Spleen (tissue), 11 donors: Measurements from ENCODE around the gene SORBS1. TPM values are rescaled to one million over a fixed set of nuclear protein-coding genes. Genes with fewer than 3 reads are reported as not detected.

Source experiments
- DNase-seq: peaks from one replicate; pipeline ENCODE4 v3.0.0-alpha.2; 2020
- H3K27ac ChIP-seq, 8 donors: fragments of 200-600 bp; sonication (generic) in 7 of 8; 1 replicate in 4 of 8; 2 replicates in 4 of 8; pipeline versions ENCODE4 v1.5.0 to v1.8.0; 2016 to 2021; ENCODE audit warnings: inconsistent platforms in 4 of 8, mild to moderate bottlenecking in 4 of 8, moderate library complexity in 1 of 8
- H3K27me3 ChIP-seq, 7 donors: fragments of 200-600 bp; sonication (generic) in 6 of 7; replicated peaks in 1 of 7; 1 replicate in 4 of 7; 2 replicates in 3 of 7; pipeline versions ENCODE4 v1.5.0 to v1.8.0; 2016 to 2021; ENCODE audit warnings: inconsistent platforms in 3 of 7, mild to moderate bottlenecking in 1 of 7
- H3K36me3 ChIP-seq, 6 donors: fragments of 200-600 bp; sonication (generic) in 5 of 6; 1 replicate in 4 of 6; 2 replicates in 2 of 6; pipeline versions ENCODE4 v1.5.0 to v1.8.0; 2016 to 2021; ENCODE audit warnings: inconsistent platforms in 2 of 6
- H3K4me1 ChIP-seq, 6 donors: fragments of 200-600 bp; sonication (generic) in 5 of 6; 1 replicate in 3 of 6; 2 replicates in 3 of 6; pipeline versions ENCODE4 v1.5.0 to v1.8.0; 2016 to 2021; ENCODE audit warnings: inconsistent platforms in 3 of 6
- H3K4me3 ChIP-seq, 8 donors: fragments of 200-600 bp; sonication (generic) in 7 of 8; 1 replicate in 4 of 8; 2 replicates in 4 of 8; pipeline versions ENCODE4 v1.5.0 to v1.8.0; 2016 to 2021; ENCODE audit warnings: inconsistent platforms in 4 of 8, mild to moderate bottlenecking in 4 of 8, moderate library complexity in 2 of 8
- H3K9me3 ChIP-seq, 8 donors: fragments of 200-600 bp; sonication (generic) in 7 of 8; 1 replicate in 4 of 8; 2 replicates in 4 of 8; pipeline versions ENCODE4 v1.5.0 to v1.8.0; 2016 to 2021; ENCODE audit warnings: inconsistent platforms in 4 of 8
- POLR2A ChIP-seq, 3 donors: fragments of 450-650 bp; IDR thresholded peaks; one replicate each; pipeline ENCODE4 v1.5.1; 2017; ENCODE audit warnings: antibody characterized with exemption in 3 of 3, mild to moderate bottlenecking in 1 of 3
- POLR2AphosphoS5 ChIP-seq, 3 donors: sonication (generic); formaldehyde crosslinking; IDR thresholded peaks; one replicate each; pipeline ENCODE4 v1.5.1; 2017; ENCODE audit warnings: antibody characterized with exemption in 3 of 3
- WGBS, 5 donors: extraction: QIAGEN DNeasy Blood & Tissue Kit in 3 of 5; methylation state at CpG; one replicate each; pipeline versions ENCODE4 v1.1.5 to v1.1.7; 2013 to 2018; 5-methylcytosine and 5-hydroxymethylcytosine counted together
- intact Hi-C: fragments of 100-400 bp; cut with DNase I; formaldehyde crosslinking; loops from one replicate; pipeline ENCODE4 v1.15.0; 2023; ENCODE audit warnings: low total_unique reads
- polyA plus RNA-seq, 3 donors: library from polyadenylated mRNA; stranded (reverse); fragments of 200-250 nt; gene quantifications; one replicate each; pipeline ENCODE4 v1.2.1, GENCODE V29; 2013
- total RNA-seq, 7 donors: library from RNA; depleted of rRNA in 3 of 7; stranded (reverse); fragments of >200 nt in 3 of 7; fragmentation: NEBNext Ultra II Directional in 4 of 7; extraction: Animal tissue kit (Norgen Biotek cat#: 25700) in 4 of 7; gene quantifications; one replicate each; pipeline versions ENCODE4 v1.1.0 to v1.2.1, GENCODE V29; 2016 to 2021
- TF ChIP-seq, protein P1 (sequence below), 11 experiments: fragments of 200-600 bp in 7 of 11; fragments of 450-650 bp in 4 of 11; sonication (generic) in 4 of 11; IDR thresholded peaks in 8 of 11; conservative IDR thresholded peaks in 3 of 11; 1 replicate in 7 of 11; 2 replicates in 4 of 11; pipeline versions ENCODE4 v1.4.0 to v1.8.0; 2016 to 2021; ENCODE audit warnings: antibody characterized with exemption in 11 of 11, inconsistent platforms in 4 of 11, mild to moderate bottlenecking in 1 of 11
- donor health status: healthy with polysubstance abuse.
- donor health status: DM: no; HTN: no; CAD: no; lungs with moderate emphysema.
- donor health status: DM: no; HTN: no; CAD: no.
- donor health status: Bipolar disorder and iron deficiency.
- donor health status: healthy.
- donor health status: DM: no; HTN: no; CAD: no.
- donor health status: DM: yes; HTN: yes; CAD: no.

Gene SORBS1
- total and polyA plus RNA-seq, 10 donors, result 2.8 to 30.8 (median 18.1) TPM

DNA sequence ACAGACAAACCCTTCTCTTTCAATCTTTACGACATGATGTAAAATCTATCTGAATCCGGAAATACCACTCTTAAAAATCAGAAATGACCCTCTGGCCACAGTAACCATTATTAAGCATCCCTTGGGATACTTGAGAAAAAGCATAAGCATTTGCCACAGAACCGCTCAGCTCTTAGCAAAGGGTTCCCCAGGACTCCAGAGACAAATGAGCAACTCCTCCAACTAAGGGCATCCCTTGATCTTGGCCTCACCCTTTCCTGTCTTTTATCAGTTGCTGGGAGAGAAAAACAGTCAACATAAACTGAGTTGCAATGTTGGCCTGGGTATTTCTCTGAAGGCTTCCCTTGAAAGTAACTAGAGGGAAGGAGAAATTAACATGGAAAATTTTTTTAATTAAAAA, 273.9 kb downstream of the SORBS1 start:
- Histone ChIP-seq H3K27ac (peak overlapping the region in 6 of 8 donors; percentile 20 to 96 (median 92)), H3K9me3 (no peaks in the 10 kb centered on the region), H3K27me3 (peaks cover 0 to 22% (median 0%) of the 10 kb centered on the region in 7 donors), H3K4me3 (peak overlapping the region in 2 of 8 donors; percentile 80 to 84), H3K4me1 (peaks cover 41 to 93% (median 73%) of the 10 kb centered on the region in 6 donors), H3K36me3 (no peaks in the 10 kb centered on the region)
- TF ChIP-seq, protein P1, sequence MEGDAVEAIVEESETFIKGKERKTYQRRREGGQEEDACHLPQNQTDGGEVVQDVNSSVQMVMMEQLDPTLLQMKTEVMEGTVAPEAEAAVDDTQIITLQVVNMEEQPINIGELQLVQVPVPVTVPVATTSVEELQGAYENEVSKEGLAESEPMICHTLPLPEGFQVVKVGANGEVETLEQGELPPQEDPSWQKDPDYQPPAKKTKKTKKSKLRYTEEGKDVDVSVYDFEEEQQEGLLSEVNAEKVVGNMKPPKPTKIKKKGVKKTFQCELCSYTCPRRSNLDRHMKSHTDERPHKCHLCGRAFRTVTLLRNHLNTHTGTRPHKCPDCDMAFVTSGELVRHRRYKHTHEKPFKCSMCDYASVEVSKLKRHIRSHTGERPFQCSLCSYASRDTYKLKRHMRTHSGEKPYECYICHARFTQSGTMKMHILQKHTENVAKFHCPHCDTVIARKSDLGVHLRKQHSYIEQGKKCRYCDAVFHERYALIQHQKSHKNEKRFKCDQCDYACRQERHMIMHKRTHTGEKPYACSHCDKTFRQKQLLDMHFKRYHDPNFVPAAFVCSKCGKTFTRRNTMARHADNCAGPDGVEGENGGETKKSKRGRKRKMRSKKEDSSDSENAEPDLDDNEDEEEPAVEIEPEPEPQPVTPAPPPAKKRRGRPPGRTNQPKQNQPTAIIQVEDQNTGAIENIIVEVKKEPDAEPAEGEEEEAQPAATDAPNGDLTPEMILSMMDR (IDR thresholded peaks at IDR 0.05 in 8 of 11, conservative IDR thresholded peaks at IDR 0.05 in 3 of 11), result no peak
- TF ChIP-seq POLR2AphosphoS5 (IDR thresholded peaks at IDR 0.05), result peak in 1 of 3 donors; percentile 31
- DNase-seq, result no peak
- intact Hi-C loops, result loop anchor here (5.0 kb wide), 1 partner anchor 40 kb away; no protein-coding TSS in a partner anchor
- WGBS, 5 donors, result 41 to 76% (median 54%) methylated on average over 3 of the region's 3 CpGs

DNA sequence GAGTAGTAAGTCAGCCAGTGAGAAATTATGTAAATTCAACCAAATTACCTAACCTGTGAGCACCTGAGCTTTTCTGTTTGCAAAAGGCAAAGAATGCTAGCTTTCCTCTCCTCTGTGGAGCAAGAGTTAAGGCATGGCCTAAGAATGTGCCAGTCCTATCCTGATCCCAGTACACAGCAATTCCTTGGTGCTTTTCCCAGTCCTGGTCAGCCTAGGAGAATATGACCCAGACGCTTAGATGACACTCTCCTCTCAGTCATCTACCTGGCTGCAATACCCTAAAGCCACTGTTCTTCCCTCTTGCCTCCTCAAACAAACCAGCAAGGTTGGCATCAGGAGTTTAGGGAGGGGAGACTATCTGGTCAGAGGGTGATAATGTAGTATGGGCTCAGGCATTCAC, 274.5 kb downstream of the SORBS1 start:
- H3K4me1 ChIP-seq, result peaks cover 41 to 93% (median 71%) of the 10 kb centered on the region in 6 donors
- peaks cover 0 to 21% (median 0%) of the 10 kb centered on the region in 7 donors for H3K27me3 ChIP-seq
- no peaks in the 10 kb centered on the region for H3K9me3 ChIP-seq
- TF ChIP-seq POLR2A (IDR thresholded peaks at IDR 0.05) (no peak), POLR2AphosphoS5 (IDR thresholded peaks at IDR 0.05) (no peak)
- TF ChIP-seq, protein P1 (IDR thresholded peaks at IDR 0.05 in 8 of 11, conservative IDR thresholded peaks at IDR 0.05 in 3 of 11), result no peak
- H3K4me3 ChIP-seq, result peak overlapping the region in 1 of 8 donors; percentile 84
- intact Hi-C loops, result loop anchor here (5.0 kb wide), 1 partner anchor 39 kb away; no protein-coding TSS in a partner anchor
- H3K36me3 ChIP-seq, result no peaks in the 10 kb centered on the region
- WGBS, 5 donors, result 8 to 100% (median 87%) methylated on average over 1 of the region's 1 CpG
- H3K27ac ChIP-seq, result peak overlapping the region in 6 of 8 donors; percentile 23 to 96 (median 92)
- no peak for DNase-seq

DNA sequence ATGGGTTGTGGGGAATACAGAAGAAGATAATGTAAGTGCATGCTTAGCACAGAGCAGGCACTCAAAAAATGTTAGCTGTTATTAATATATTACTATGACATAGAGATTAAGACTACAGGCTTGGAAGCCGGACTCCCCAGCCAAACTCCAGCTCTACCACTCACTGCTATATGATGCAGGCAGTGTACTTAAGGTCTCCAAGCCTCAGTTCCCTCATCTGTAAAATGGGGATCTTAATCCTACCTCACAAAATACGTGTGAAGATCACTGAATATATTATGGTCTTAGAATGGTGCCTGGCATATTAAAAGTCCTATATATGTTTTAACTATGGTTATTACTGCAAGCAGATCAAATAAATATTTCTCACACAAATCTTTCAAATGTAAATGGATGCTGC, 275.6 kb downstream of the SORBS1 start:
- Histone ChIP-seq H3K4me3 (no peak overlapping the region), H3K27ac (peak overlapping the region in 1 of 8 donors; percentile 55), H3K9me3 (no peaks in the 10 kb centered on the region), H3K27me3 (peaks cover 0 to 11% (median 0%) of the 10 kb centered on the region in 7 donors), H3K36me3 (no peaks in the 10 kb centered on the region), H3K4me1 (peaks cover 41 to 95% (median 70%) of the 10 kb centered on the region in 6 donors)
- intact Hi-C loops, result loop anchor here (5.0 kb wide), 1 partner anchor 38 kb away; no protein-coding TSS in a partner anchor
- DNase-seq, result no peak
- WGBS, 5 donors, result 83 to 94% (median 87%) methylated on average over 2 of the region's 2 CpGs
- TF ChIP-seq, protein P1 (IDR thresholded peaks at IDR 0.05 in 8 of 11, conservative IDR thresholded peaks at IDR 0.05 in 3 of 11), result no peak
- no peak for TF ChIP-seq POLR2AphosphoS5 (IDR thresholded peaks at IDR 0.05)
- no peak for TF ChIP-seq POLR2A (IDR thresholded peaks at IDR 0.05)

DNA sequence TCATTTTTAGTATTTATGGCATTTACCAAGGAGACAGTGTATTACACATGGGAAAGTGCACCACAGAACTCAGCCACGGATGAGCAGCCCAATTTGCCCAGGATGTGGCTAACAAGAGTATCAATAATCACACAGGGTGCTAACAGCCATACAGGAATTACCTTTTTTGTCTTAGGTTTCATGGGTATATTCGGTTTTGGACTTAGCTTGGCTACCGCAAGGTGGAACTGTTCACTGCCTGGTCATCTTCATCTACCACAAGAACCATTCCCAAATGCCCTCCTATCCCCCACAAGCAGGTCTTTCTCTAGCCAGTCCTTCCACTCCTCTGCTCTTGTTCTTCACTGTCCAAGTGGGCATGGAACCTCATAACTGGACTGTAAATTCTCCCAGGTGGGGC, 276.4 kb downstream of the SORBS1 start:
- H3K4me1 ChIP-seq, result peaks cover 41 to 95% (median 73%) of the 10 kb centered on the region in 6 donors
- 72 to 80% (median 74%) methylated on average over 3 of the region's 3 CpGs for WGBS, 5 donors
- DNase-seq, result no peak

More for the DNA sequence above, 276.4 kb downstream of the SORBS1 start:
- peaks cover 0 to 3% (median 0%) of the 10 kb centered on the region in 7 donors for H3K27me3 ChIP-seq
- no peak overlapping the region for H3K4me3 ChIP-seq
- H3K27ac ChIP-seq, result peak overlapping the region in 2 of 8 donors; percentile 38 to 55
- TF ChIP-seq POLR2AphosphoS5 (IDR thresholded peaks at IDR 0.05), result no peak
- TF ChIP-seq, protein P1 (IDR thresholded peaks at IDR 0.05 in 8 of 11, conservative IDR thresholded peaks at IDR 0.05 in 3 of 11), result no peak
- no peak for TF ChIP-seq POLR2A (IDR thresholded peaks at IDR 0.05)
- intact Hi-C loops, result loop anchor here (5.0 kb wide), 1 partner anchor 38 kb away; no protein-coding TSS in a partner anchor
- no peaks in the 10 kb centered on the region for H3K9me3 ChIP-seq
- no peaks in the 10 kb centered on the region for H3K36me3 ChIP-seq
